Large intestine (tissue), 3 donors: ENCODE measurements around the gene EXOC4. TPM values are rescaled to one million over a fixed set of nuclear protein-coding genes. Genes with fewer than 3 reads are reported as not detected.

Source experiments
- DNase-seq, 2 donors: peaks; one replicate each; pipeline versions ENCODE4 v3.0.0 to v3.0.0-alpha.2; 2013
- H3K27ac ChIP-seq: one replicate; pipeline ENCODE4 v1.5.1; 2013; ENCODE audit warnings: low read length
- H3K27me3 ChIP-seq: 2 replicates; pipeline ENCODE4 v1.6.1; 2013; ENCODE audit warnings: low read length; ENCODE audit not compliant: control insufficient read depth, insufficient read depth
- H3K36me3 ChIP-seq: 2 replicates; pipeline ENCODE4 v1.6.1; 2013; ENCODE audit warnings: low read length; ENCODE audit not compliant: control insufficient read depth, insufficient read depth
- H3K4me1 ChIP-seq: one replicate; pipeline ENCODE4 v1.6.1; 2013; ENCODE audit warnings: low read length; ENCODE audit not compliant: control insufficient read depth, insufficient read depth
- H3K4me3 ChIP-seq: one replicate; pipeline ENCODE4 v1.5.1; 2013; ENCODE audit warnings: low read length
- H3K9me3 ChIP-seq: one replicate; pipeline ENCODE4 v1.6.1; 2013; ENCODE audit warnings: mild to moderate bottlenecking, low read depth, low read length, moderate library complexity; ENCODE audit not compliant: control insufficient read depth
- WGBS: methylation state at CpG from one replicate; pipeline ENCODE4 v1.1.5; 2013; ENCODE audit warnings: low lambda C conversion rate; ENCODE audit not compliant: insufficient coverage; 5-methylcytosine and 5-hydroxymethylcytosine counted together
- polyA plus RNA-seq: library from polyadenylated mRNA; unstranded; fragments of 120-200 nt; gene quantifications from one replicate; pipeline ENCODE4 v1.2.1, GENCODE V29; 2013

The EXOC4 gene
- polyA plus RNA-seq, 1 donor: 45.4 TPM

GRCh38 chr7:133746305-133746704, 493.4 kb downstream of the EXOC4 start:
- Histone ChIP-seq H3K27ac (no peak overlapping the region), H3K4me1 (no peaks in the 10 kb centered on the region), H3K36me3 (no peaks in the 10 kb centered on the region), H3K27me3 (no peaks in the 10 kb centered on the region), H3K9me3 (no peaks in the 10 kb centered on the region), H3K4me3 (no peak overlapping the region)
- no peak for DNase-seq
- WGBS: no CpG with 5 or more reads among the region's 3 CpGs

- no peaks in the 10 kb centered on the region for H3K36me3 ChIP-seq
- no CpG with 5 or more reads among the region's 2 CpGs for WGBS
- no peak overlapping the region for H3K4me3 ChIP-seq
- DNase-seq: no peak
- H3K27ac ChIP-seq: no peak overlapping the region
- no peaks in the 10 kb centered on the region for H3K27me3 ChIP-seq
- no peaks in the 10 kb centered on the region for H3K9me3 ChIP-seq
- H3K4me1 ChIP-seq: no peaks in the 10 kb centered on the region
Measured at GRCh38 chr7:133746847-133747246, 494.0 kb downstream of the EXOC4 start.

- Histone ChIP-seq H3K4me1 (no peaks in the 10 kb centered on the region), H3K27ac (no peak overlapping the region), H3K9me3 (no peaks in the 10 kb centered on the region), H3K36me3 (no peaks in the 10 kb centered on the region), H3K4me3 (no peak overlapping the region), H3K27me3 (no peaks in the 10 kb centered on the region)
- WGBS: no CpG with 5 or more reads among the region's 4 CpGs
- no peak for DNase-seq
Measured at GRCh38 chr7:133748443-133749407, 495.8 kb downstream of the EXOC4 start.

GRCh38 chr7:133750287-133750686, 497.4 kb downstream of the EXOC4 start:
- WGBS: no CpG with 5 or more reads among the region's 3 CpGs
- DNase-seq: no peak

GRCh38 chr7:133751079-133751478, 498.2 kb downstream of the EXOC4 start:
- DNase-seq: no peak

More at GRCh38 chr7:133750287-133750686, 497.4 kb downstream of the EXOC4 start:
- H3K27me3 ChIP-seq: no peaks in the 10 kb centered on the region
- no peak overlapping the region for H3K27ac ChIP-seq
- H3K36me3 ChIP-seq: no peaks in the 10 kb centered on the region
- no peaks in the 10 kb centered on the region for H3K4me1 ChIP-seq
- H3K9me3 ChIP-seq: no peaks in the 10 kb centered on the region
- no peak overlapping the region for H3K4me3 ChIP-seq

GRCh38 chr7:133753513-133753912, 500.6 kb downstream of the EXOC4 start:
- Histone ChIP-seq H3K9me3 (no peaks in the 10 kb centered on the region), H3K27me3 (no peaks in the 10 kb centered on the region), H3K36me3 (no peaks in the 10 kb centered on the region), H3K4me3 (no peak overlapping the region), H3K27ac (no peak overlapping the region), H3K4me1 (no peaks in the 10 kb centered on the region)
- DNase-seq: no peak
- no CpG with 5 or more reads among the region's 5 CpGs for WGBS

More at GRCh38 chr7:133751079-133751478, 498.2 kb downstream of the EXOC4 start:
- H3K27me3 ChIP-seq: no peaks in the 10 kb centered on the region
- H3K4me1 ChIP-seq: no peaks in the 10 kb centered on the region
- H3K9me3 ChIP-seq: no peaks in the 10 kb centered on the region
- H3K27ac ChIP-seq: no peak overlapping the region
- H3K36me3 ChIP-seq: no peaks in the 10 kb centered on the region
- no peak overlapping the region for H3K4me3 ChIP-seq

GRCh38 chr7:133754708-133755107, 501.8 kb downstream of the EXOC4 start:
- no CpG with 5 or more reads among the region's 1 CpG for WGBS
- Histone ChIP-seq H3K4me1 (no peaks in the 10 kb centered on the region), H3K36me3 (no peaks in the 10 kb centered on the region), H3K9me3 (no peaks in the 10 kb centered on the region), H3K27me3 (no peaks in the 10 kb centered on the region), H3K4me3 (no peak overlapping the region), H3K27ac (no peak overlapping the region)
- no peak for DNase-seq

GRCh38 chr7:133755901-133756300, 503.0 kb downstream of the EXOC4 start:
- DNase-seq: no peak
- Histone ChIP-seq H3K27ac (no peak overlapping the region), H3K4me1 (no peaks in the 10 kb centered on the region), H3K27me3 (no peaks in the 10 kb centered on the region), H3K4me3 (no peak overlapping the region), H3K36me3 (no peaks in the 10 kb centered on the region), H3K9me3 (no peaks in the 10 kb centered on the region)

- Histone ChIP-seq H3K27ac (no peak overlapping the region), H3K36me3 (no peaks in the 10 kb centered on the region), H3K9me3 (no peaks in the 10 kb centered on the region), H3K27me3 (no peaks in the 10 kb centered on the region), H3K4me3 (no peak overlapping the region), H3K4me1 (no peaks in the 10 kb centered on the region)
- no CpG with 5 or more reads among the region's 4 CpGs for WGBS
- DNase-seq: no peak
Measured at GRCh38 chr7:133761443-133761842, 508.6 kb downstream of the EXOC4 start.

- Histone ChIP-seq H3K27ac (no peak overlapping the region), H3K4me3 (no peak overlapping the region), H3K4me1 (no peaks in the 10 kb centered on the region), H3K36me3 (no peaks in the 10 kb centered on the region), H3K27me3 (no peaks in the 10 kb centered on the region), H3K9me3 (no peaks in the 10 kb centered on the region)
- no CpG with 5 or more reads among the region's 3 CpGs for WGBS
- no peak for DNase-seq
Measured at GRCh38 chr7:133763076-133763640, 510.3 kb downstream of the EXOC4 start.
